ENCODE data around the gene TTC1. TPM values are rescaled to one million over a fixed set of nuclear protein-coding genes. Genes with fewer than 3 reads are reported as not detected.

Gene TTC1
- total and polyA plus RNA-seq, 2 donors: 58.2 to 63.7 TPM

DNA sequence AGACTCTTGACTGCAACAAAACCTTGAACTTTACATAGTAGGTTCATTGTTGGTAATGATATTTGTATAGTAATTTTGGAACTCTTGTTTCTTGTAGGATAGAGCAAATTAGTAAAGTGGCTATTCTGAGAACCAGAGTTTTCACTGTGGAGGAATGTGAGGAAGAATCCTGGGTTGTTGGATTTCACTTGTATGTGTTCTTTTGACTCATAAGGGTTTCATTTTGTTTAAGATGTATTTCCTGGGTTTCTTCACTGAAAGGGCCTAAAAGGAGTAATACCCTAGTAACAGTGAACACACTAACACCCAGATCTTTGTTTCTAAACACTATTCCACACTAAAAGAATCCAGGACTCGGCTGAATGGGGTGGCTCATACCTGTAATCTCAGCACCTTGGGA lies 20.1 kb downstream of the TTC1 start:
- H3K27ac ChIP-seq (ENCODE audit: low read depth in 1 of 2, low read length in 1 of 2): no peak overlapping the region
- H3K27me3 ChIP-seq (ENCODE audit: control insufficient read depth in 2 of 2, insufficient read depth in 1 of 2, low read length in 1 of 2): no peaks in the 10 kb centered on the region
- H3K9me3 ChIP-seq (ENCODE audit: control insufficient read depth in 2 of 2, insufficient read depth in 1 of 2, low read length in 1 of 2): no peaks in the 10 kb centered on the region
- peaks cover 9 to 28% of the 10 kb centered on the region in 2 donors for H3K36me3 ChIP-seq (ENCODE audit: control insufficient read depth in 2 of 2, insufficient read depth in 2 of 2, low read length in 1 of 2)
- H3K4me1 ChIP-seq (ENCODE audit: control insufficient read depth in 2 of 2, insufficient read depth in 2 of 2, low read length in 2 of 2): no peaks in the 10 kb centered on the region
- no peak for DNase-seq (ENCODE audit: low read depth in 6 of 9, low spot score in 9 of 9)
- WGBS: 100% methylated on average over 1 of the region's 1 CpG
- H3K4me3 ChIP-seq (ENCODE audit: low read length in 2 of 2): no peak overlapping the region

DNA sequence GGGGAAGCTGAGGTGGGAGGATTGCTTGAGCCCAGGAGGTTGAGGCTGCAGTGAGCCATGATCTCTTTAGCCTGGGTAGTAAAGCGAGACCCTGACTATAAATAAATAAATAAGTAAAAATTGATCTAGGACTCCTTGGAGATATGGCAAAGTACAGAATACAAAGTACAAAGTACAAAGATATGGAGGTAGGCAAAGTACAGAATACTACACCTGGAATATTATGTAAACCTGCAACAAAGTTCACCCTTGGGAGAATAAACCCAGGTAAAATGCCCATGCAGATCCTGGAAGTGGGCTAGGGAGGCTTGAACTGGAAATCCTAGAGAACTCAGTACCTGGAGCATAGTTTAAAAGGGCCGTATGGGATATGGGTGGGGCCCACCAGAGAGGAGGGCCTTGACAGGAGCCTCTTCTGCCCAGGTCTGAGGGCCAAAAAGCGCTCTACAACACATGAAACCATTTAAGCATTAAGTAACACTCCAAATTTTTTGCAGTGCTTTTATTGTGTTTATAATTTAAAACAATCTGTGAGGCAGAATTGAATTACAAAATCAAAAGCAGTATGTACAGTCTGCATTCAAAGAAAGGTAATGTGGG lies 20.7 kb downstream of the TTC1 start:
- Histone ChIP-seq H3K4me3 (ENCODE audit: low read length in 2 of 2) (no peak overlapping the region), H3K36me3 (ENCODE audit: control insufficient read depth in 2 of 2, insufficient read depth in 2 of 2, low read length in 1 of 2) (peaks cover 6 to 23% of the 10 kb centered on the region in 2 donors), H3K4me1 (ENCODE audit: control insufficient read depth in 2 of 2, insufficient read depth in 2 of 2, low read length in 2 of 2) (no peaks in the 10 kb centered on the region), H3K27me3 (ENCODE audit: control insufficient read depth in 2 of 2, insufficient read depth in 1 of 2, low read length in 1 of 2) (no peaks in the 10 kb centered on the region), H3K27ac (ENCODE audit: low read depth in 1 of 2, low read length in 1 of 2) (no peak overlapping the region), H3K9me3 (ENCODE audit: control insufficient read depth in 2 of 2, insufficient read depth in 1 of 2, low read length in 1 of 2) (no peaks in the 10 kb centered on the region)
- DNase-seq (ENCODE audit: low read depth in 6 of 9, low spot score in 9 of 9): no peak
- 97% methylated on average over 3 of the region's 3 CpGs for WGBS

DNA sequence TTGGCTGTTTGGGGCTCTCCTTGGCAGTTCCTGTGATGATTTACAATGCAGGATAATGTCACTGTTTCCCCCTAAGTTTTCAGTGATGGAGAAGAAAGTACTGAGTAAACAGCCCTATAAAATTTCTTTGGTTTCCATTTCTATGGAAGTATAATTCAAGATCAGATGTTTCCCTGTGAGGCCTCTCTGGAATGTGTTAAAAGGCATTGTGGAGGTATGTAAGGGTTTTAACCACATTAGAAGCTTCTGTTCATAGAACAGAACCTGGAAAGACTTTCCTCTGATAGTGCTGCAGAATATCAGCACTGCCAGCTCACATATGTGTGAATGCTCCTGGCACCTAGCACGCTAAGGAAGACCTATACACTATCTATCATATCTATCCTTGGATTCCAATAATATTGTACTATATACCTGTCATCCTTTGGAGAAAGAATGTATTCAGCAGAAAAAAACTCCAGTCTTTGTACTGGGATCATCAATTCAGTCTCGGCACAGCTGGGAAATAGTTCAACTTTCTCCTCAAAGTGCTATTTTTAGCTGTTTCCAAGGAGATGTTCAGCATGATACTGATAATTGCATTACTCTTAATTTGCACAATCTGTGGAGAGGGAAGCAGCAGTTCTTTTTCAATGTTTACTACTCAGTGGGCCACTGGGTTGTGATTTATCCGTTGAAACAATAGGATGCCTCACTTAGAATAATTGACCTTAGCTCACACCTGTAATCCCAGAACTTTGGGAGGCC lies 21.9 kb downstream of the TTC1 start:
- Histone ChIP-seq H3K27me3 (ENCODE audit: control insufficient read depth in 2 of 2, insufficient read depth in 1 of 2, low read length in 1 of 2) (no peaks in the 10 kb centered on the region), H3K9me3 (ENCODE audit: control insufficient read depth in 2 of 2, insufficient read depth in 1 of 2, low read length in 1 of 2) (no peaks in the 10 kb centered on the region), H3K4me3 (ENCODE audit: low read length in 2 of 2) (no peak overlapping the region), H3K4me1 (ENCODE audit: control insufficient read depth in 2 of 2, insufficient read depth in 2 of 2, low read length in 2 of 2) (no peaks in the 10 kb centered on the region), H3K36me3 (ENCODE audit: control insufficient read depth in 2 of 2, insufficient read depth in 2 of 2, low read length in 1 of 2) (peaks cover 8 to 24% of the 10 kb centered on the region in 2 donors), H3K27ac (ENCODE audit: low read depth in 1 of 2, low read length in 1 of 2) (no peak overlapping the region)
- DNase-seq (ENCODE audit: low read depth in 6 of 9, low spot score in 9 of 9): no peak
- WGBS: 93% methylated on average over 3 of the region's 3 CpGs

DNA sequence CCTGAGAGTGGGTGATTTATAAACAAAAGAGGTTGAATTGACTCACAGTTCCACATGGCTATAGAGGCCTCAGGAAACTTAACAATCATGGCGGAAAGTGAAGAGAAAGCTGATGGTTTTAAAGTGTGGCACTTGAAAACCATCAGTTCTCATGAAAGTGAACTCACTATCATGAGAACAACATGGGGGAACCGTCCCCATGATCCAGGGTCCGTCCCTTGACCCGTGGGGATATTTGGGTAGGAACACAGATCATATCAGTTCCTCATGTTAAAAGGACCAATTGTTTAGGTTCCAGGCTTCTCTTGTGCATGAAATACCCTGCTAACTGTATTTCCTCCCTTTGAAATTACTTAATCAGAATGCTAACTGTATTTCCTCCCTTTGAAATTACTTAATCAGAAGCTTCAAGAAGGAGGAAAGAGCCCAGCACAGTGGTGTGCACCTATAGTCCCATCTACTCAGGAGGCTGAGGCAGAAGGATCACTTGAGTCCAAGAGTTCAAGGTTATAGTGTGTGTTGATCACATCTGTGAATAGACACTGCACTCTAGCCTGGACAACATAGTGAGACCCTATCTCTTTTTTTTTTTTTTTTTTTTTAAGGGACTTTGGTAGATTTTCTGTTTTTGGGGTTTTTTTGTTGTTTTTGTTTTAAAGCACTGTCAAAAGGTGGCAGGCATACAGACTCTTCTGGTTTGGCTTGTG lies 24.8 kb downstream of the TTC1 start:
- H3K36me3 ChIP-seq (ENCODE audit: control insufficient read depth in 2 of 2, insufficient read depth in 2 of 2, low read length in 1 of 2): peaks cover 12 to 45% of the 10 kb centered on the region in 2 donors
- 97% methylated on average over 4 of the region's 4 CpGs for WGBS
- H3K9me3 ChIP-seq (ENCODE audit: control insufficient read depth in 2 of 2, insufficient read depth in 1 of 2, low read length in 1 of 2): no peaks in the 10 kb centered on the region
- no peak for DNase-seq (ENCODE audit: low read depth in 6 of 9, low spot score in 9 of 9)
- H3K27ac ChIP-seq (ENCODE audit: low read depth in 1 of 2, low read length in 1 of 2): no peak overlapping the region
- no peaks in the 10 kb centered on the region for H3K4me1 ChIP-seq (ENCODE audit: control insufficient read depth in 2 of 2, insufficient read depth in 2 of 2, low read length in 2 of 2)
- H3K27me3 ChIP-seq (ENCODE audit: control insufficient read depth in 2 of 2, insufficient read depth in 1 of 2, low read length in 1 of 2): no peaks in the 10 kb centered on the region
- no peak overlapping the region for H3K4me3 ChIP-seq (ENCODE audit: low read length in 2 of 2)

DNA sequence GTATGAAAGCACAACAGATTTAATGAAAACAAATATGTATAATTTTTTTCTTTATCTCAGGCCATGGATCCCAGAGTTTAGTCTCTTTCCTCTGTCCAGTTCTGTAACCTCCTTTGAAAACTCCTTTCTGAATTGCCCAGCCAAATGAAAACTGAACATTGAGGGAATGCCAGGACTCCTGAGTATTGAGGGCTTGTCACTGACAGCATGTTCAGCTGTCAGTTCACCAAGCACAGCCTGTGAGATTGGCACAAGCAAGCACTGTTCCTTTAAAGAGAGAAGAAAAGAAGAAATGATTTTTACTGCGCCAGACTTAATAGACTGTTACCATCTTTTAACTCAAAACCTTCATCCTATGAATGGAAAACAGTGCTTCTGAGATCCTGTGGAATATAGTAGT lies 27.3 kb downstream of the TTC1 start:
- H3K36me3 ChIP-seq (ENCODE audit: control insufficient read depth in 2 of 2, insufficient read depth in 2 of 2, low read length in 1 of 2): peaks cover 9 to 52% of the 10 kb centered on the region in 2 donors
- no peaks in the 10 kb centered on the region for H3K4me1 ChIP-seq (ENCODE audit: control insufficient read depth in 2 of 2, insufficient read depth in 2 of 2, low read length in 2 of 2)
- 98% methylated on average over 1 of the region's 1 CpG for WGBS
- H3K9me3 ChIP-seq (ENCODE audit: control insufficient read depth in 2 of 2, insufficient read depth in 1 of 2, low read length in 1 of 2): no peaks in the 10 kb centered on the region
- no peak for DNase-seq (ENCODE audit: low read depth in 6 of 9, low spot score in 9 of 9)
- no peak overlapping the region for H3K4me3 ChIP-seq (ENCODE audit: low read length in 2 of 2)
- no peak overlapping the region for H3K27ac ChIP-seq (ENCODE audit: low read depth in 1 of 2, low read length in 1 of 2)
- H3K27me3 ChIP-seq (ENCODE audit: control insufficient read depth in 2 of 2, insufficient read depth in 1 of 2, low read length in 1 of 2): no peaks in the 10 kb centered on the region

DNA sequence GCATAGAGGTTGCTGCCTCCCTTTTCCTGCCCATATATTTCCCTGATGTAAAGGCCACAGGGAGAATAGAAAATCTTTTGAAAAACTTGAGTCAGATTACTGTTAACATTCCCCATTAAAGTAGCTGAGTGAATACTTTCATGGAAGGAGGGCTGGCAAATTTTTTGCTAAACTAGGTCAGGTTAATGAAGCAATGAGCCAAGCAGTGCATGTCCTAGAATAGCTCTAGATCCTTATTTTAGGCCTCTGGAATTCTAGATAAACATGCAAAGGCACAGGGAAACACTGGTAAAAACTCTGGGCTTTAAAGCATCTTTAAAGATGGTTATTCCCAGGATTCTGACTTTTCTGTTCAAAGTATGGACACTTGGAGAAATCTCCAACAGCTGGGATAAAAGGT lies 27.9 kb downstream of the TTC1 start:
- no peak for DNase-seq (ENCODE audit: low read depth in 6 of 9, low spot score in 9 of 9)
- H3K4me3 ChIP-seq (ENCODE audit: low read length in 2 of 2): no peak overlapping the region
- peaks cover 7 to 54% of the 10 kb centered on the region in 2 donors for H3K36me3 ChIP-seq (ENCODE audit: control insufficient read depth in 2 of 2, insufficient read depth in 2 of 2, low read length in 1 of 2)
- H3K27ac ChIP-seq (ENCODE audit: low read depth in 1 of 2, low read length in 1 of 2): no peak overlapping the region
- H3K9me3 ChIP-seq (ENCODE audit: control insufficient read depth in 2 of 2, insufficient read depth in 1 of 2, low read length in 1 of 2): no peaks in the 10 kb centered on the region
- no peaks in the 10 kb centered on the region for H3K4me1 ChIP-seq (ENCODE audit: control insufficient read depth in 2 of 2, insufficient read depth in 2 of 2, low read length in 2 of 2)
- no peaks in the 10 kb centered on the region for H3K27me3 ChIP-seq (ENCODE audit: control insufficient read depth in 2 of 2, insufficient read depth in 1 of 2, low read length in 1 of 2)

DNA sequence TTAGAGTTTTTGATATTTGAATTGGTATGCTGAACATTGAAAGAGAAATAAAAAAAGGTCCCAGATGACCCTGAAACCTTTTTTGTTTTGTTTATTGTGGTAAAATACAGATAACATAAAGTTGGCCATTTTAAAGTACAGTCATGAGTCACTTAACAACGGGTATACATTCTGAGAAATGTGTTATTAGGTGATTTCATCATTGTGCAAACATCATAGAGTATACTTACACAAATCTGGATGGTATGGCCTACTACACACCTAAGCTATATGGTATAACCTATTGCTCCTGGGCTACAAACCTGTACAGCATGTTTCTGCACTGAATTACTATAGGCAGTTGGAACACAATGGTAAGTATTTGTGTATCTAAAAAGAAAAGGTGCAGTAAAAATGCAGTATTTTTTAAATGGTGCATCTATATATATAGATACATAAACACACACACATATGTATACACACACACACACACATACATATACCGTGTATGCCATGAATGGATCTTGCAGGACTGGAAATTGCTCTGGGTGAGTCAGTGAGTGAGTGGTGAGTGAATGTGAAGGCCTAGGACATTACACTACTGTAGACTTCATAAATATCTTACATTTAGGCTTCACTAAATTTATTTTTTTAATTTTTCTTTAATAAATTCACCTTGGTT lies 31.0 kb downstream of the TTC1 start:
- 96% methylated on average over 2 of the region's 2 CpGs for WGBS
- H3K27ac ChIP-seq (ENCODE audit: low read depth in 1 of 2, low read length in 1 of 2): no peak overlapping the region
- H3K9me3 ChIP-seq (ENCODE audit: control insufficient read depth in 2 of 2, insufficient read depth in 1 of 2, low read length in 1 of 2): no peaks in the 10 kb centered on the region
- H3K27me3 ChIP-seq (ENCODE audit: control insufficient read depth in 2 of 2, insufficient read depth in 1 of 2, low read length in 1 of 2): no peaks in the 10 kb centered on the region
- H3K4me3 ChIP-seq (ENCODE audit: low read length in 2 of 2): no peak overlapping the region
- H3K36me3 ChIP-seq (ENCODE audit: control insufficient read depth in 2 of 2, insufficient read depth in 2 of 2, low read length in 1 of 2): peaks cover 12 to 58% of the 10 kb centered on the region in 2 donors
- DNase-seq (ENCODE audit: low read depth in 6 of 9, low spot score in 9 of 9): no peak
- H3K4me1 ChIP-seq (ENCODE audit: control insufficient read depth in 2 of 2, insufficient read depth in 2 of 2, low read length in 2 of 2): no peaks in the 10 kb centered on the region

DNA sequence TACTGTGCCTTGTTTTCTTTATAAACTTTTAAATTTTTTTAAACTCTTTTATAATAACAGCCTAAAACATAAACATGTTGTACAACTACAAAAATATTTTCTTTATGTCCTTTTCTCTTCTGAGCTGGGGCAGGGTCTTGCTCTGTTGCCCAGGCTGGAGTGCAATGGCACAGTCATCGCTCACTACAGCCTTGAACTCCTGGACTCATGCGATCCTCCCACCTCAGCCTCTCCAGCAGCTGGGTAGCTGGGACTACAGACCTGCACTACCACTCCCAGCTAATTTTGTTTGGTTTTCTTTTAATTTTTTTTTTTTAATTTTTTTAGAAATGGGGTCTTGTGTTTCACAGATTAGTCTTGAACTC lies 31.5 kb downstream of the TTC1 start:
- peaks cover 10 to 58% of the 10 kb centered on the region in 2 donors for H3K36me3 ChIP-seq (ENCODE audit: control insufficient read depth in 2 of 2, insufficient read depth in 2 of 2, low read length in 1 of 2)
- H3K27me3 ChIP-seq (ENCODE audit: control insufficient read depth in 2 of 2, insufficient read depth in 1 of 2, low read length in 1 of 2): no peaks in the 10 kb centered on the region
- no peak overlapping the region for H3K4me3 ChIP-seq (ENCODE audit: low read length in 2 of 2)
- 98% methylated on average over 2 of the region's 2 CpGs for WGBS
- H3K4me1 ChIP-seq (ENCODE audit: control insufficient read depth in 2 of 2, insufficient read depth in 2 of 2, low read length in 2 of 2): no peaks in the 10 kb centered on the region
- H3K9me3 ChIP-seq (ENCODE audit: control insufficient read depth in 2 of 2, insufficient read depth in 1 of 2, low read length in 1 of 2): no peaks in the 10 kb centered on the region
- no peak for DNase-seq (ENCODE audit: low read depth in 6 of 9, low spot score in 9 of 9)
- H3K27ac ChIP-seq (ENCODE audit: low read depth in 1 of 2, low read length in 1 of 2): no peak overlapping the region

DNA sequence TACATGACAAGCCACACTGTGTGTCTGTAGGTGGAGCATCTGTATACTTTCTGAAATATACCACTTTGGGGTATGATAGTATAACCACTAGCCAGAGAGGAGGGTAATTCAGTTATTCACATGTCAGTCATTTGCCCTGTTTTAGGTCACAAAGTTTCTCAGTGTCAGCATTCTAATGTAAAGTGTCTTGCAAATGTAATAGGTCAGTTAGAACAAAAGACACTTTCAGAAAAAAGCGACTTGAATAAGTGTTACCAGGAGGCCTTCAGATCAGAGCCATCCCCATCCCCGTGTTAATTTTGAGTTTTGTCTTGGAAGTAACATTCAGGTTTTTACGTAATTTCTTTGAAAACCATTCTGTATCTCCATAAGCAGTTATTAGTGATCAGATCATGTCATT lies 33.7 kb downstream of the TTC1 start:
- Histone ChIP-seq H3K27me3 (ENCODE audit: control insufficient read depth in 2 of 2, insufficient read depth in 1 of 2, low read length in 1 of 2) (no peaks in the 10 kb centered on the region), H3K4me3 (ENCODE audit: low read length in 2 of 2) (no peak overlapping the region), H3K27ac (ENCODE audit: low read depth in 1 of 2, low read length in 1 of 2) (no peak overlapping the region), H3K4me1 (ENCODE audit: control insufficient read depth in 2 of 2, insufficient read depth in 2 of 2, low read length in 2 of 2) (no peaks in the 10 kb centered on the region), H3K9me3 (ENCODE audit: control insufficient read depth in 2 of 2, insufficient read depth in 1 of 2, low read length in 1 of 2) (no peaks in the 10 kb centered on the region), H3K36me3 (ENCODE audit: control insufficient read depth in 2 of 2, insufficient read depth in 2 of 2, low read length in 1 of 2) (peaks cover 13 to 44% of the 10 kb centered on the region in 2 donors)
- WGBS: 97% methylated on average over 3 of the region's 3 CpGs
- no peak for DNase-seq (ENCODE audit: low read depth in 6 of 9, low spot score in 9 of 9)
